Nephron progenitor cell (in vitro differentiated cells): ENCODE measurements around the gene COQ3.

Experiments
- DNase-seq: peaks from one replicate; pipeline ENCODE4 v3.0.0; 2021
- H3K27ac Mint-ChIP-seq: 2 replicates; pipeline ENCODE4 v1.8.0; 2021; ENCODE audit warnings: mild to moderate bottlenecking, moderate library complexity, mixed read lengths
- H3K27me3 Mint-ChIP-seq: 2 replicates; pipeline ENCODE4 v1.8.0; 2021; ENCODE audit warnings: mild to moderate bottlenecking, low read depth, mixed read lengths; ENCODE audit not compliant: poor library complexity
- H3K36me3 Mint-ChIP-seq: 2 replicates; pipeline ENCODE4 v1.8.0; 2021; ENCODE audit warnings: low read depth, mixed read lengths
- H3K4me1 Mint-ChIP-seq: 2 replicates; pipeline ENCODE4 v1.8.0; 2021; ENCODE audit warnings: mixed read lengths
- H3K4me3 Mint-ChIP-seq: 2 replicates; pipeline ENCODE4 v1.8.0; 2021; ENCODE audit warnings: mild to moderate bottlenecking, moderate library complexity, mixed read lengths
- H3K9me3 Mint-ChIP-seq: 2 replicates; pipeline ENCODE4 v1.8.0; 2021; ENCODE audit warnings: mild to moderate bottlenecking, moderate library complexity, mixed read lengths
- CTCF ChIP-seq: fragments of 200-600 bp; sonication (generic); IDR thresholded peaks from 2 replicates; pipeline ENCODE4 v1.5.0; 2021; ENCODE audit warnings: antibody characterized with exemption

COQ3 gene

GRCh38 chr6:99334526-99335127 is 59.4 kb downstream of the COQ3 start:
- Mint-ChIP-seq H3K4me3 (no peak overlapping the region), H3K4me1 (peaks cover 37% of the 10 kb centered on the region), H3K27ac (no peak overlapping the region), H3K27me3 (no peaks in the 10 kb centered on the region), H3K36me3 (no peaks in the 10 kb centered on the region), H3K9me3 (no peaks in the 10 kb centered on the region)
- peak; percentile 53 for TF ChIP-seq CTCF
- DNase-seq = no peak

GRCh38 chr6:99333068-99333467 is 60.9 kb downstream of the COQ3 start:
- no peak for TF ChIP-seq CTCF
- Mint-ChIP-seq H3K27me3 (no peaks in the 10 kb centered on the region), H3K4me1 (peaks cover 37% of the 10 kb centered on the region), H3K9me3 (no peaks in the 10 kb centered on the region), H3K4me3 (no peak overlapping the region), H3K36me3 (no peaks in the 10 kb centered on the region), H3K27ac (no peak overlapping the region)
- no peak for DNase-seq

GRCh38 chr6:99331531-99331930 is 62.5 kb downstream of the COQ3 start:
- Mint-ChIP-seq H3K36me3 (no peaks in the 10 kb centered on the region), H3K27me3 (no peaks in the 10 kb centered on the region), H3K9me3 (no peaks in the 10 kb centered on the region), H3K4me1 (peaks cover 31% of the 10 kb centered on the region), H3K27ac (no peak overlapping the region), H3K4me3 (no peak overlapping the region)
- TF ChIP-seq CTCF = no peak
- no peak for DNase-seq

GRCh38 chr6:99330159-99330558 is 63.8 kb downstream of the COQ3 start:
- no peaks in the 10 kb centered on the region for H3K36me3 Mint-ChIP-seq
- peak; percentile 52 for DNase-seq

GRCh38 chr6:99324996-99325395 is 69.0 kb downstream of the COQ3 start:
- H3K27ac Mint-ChIP-seq = no peak overlapping the region
- no peak overlapping the region for H3K4me3 Mint-ChIP-seq
- H3K9me3 Mint-ChIP-seq = no peaks in the 10 kb centered on the region
- H3K36me3 Mint-ChIP-seq = no peaks in the 10 kb centered on the region
- no peak for TF ChIP-seq CTCF
- DNase-seq = no peak
- H3K4me1 Mint-ChIP-seq = peaks cover under 1% of the 10 kb centered on the region
- no peaks in the 10 kb centered on the region for H3K27me3 Mint-ChIP-seq

More at GRCh38 chr6:99330159-99330558, 63.8 kb downstream of the COQ3 start:
- Mint-ChIP-seq H3K27me3 (no peaks in the 10 kb centered on the region), H3K4me3 (no peak overlapping the region), H3K4me1 (peaks cover 25% of the 10 kb centered on the region), H3K27ac (no peak overlapping the region), H3K9me3 (no peaks in the 10 kb centered on the region)
- TF ChIP-seq CTCF = peak; percentile 68
